ENCODE results near the gene PRAF2.

PRAF2 gene

DNA sequence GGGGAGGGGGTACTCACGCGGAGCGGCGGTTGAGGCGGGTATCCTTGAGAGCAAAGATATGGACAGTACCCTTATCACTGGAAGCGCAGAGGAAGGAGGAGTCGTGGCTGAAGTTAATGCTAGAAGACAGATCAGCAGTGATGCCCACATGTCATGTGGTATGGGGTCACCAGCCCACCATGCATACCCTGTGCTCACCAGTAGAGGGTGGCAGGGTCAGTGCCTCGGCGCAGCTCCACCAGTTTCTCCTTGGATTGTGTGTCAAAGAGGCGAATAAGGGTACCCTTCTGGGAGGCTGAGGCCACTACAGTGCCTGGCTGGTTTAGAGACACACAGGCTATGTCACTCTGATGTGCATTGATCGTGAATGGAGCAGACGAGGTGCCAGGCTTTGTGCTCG lies 1.5 kb upstream of the PRAF2 start:
- in situ Hi-C loops (cut with HindIII; ENCODE audit: low sequenced_read_pairs), result no loop called here

DNA sequence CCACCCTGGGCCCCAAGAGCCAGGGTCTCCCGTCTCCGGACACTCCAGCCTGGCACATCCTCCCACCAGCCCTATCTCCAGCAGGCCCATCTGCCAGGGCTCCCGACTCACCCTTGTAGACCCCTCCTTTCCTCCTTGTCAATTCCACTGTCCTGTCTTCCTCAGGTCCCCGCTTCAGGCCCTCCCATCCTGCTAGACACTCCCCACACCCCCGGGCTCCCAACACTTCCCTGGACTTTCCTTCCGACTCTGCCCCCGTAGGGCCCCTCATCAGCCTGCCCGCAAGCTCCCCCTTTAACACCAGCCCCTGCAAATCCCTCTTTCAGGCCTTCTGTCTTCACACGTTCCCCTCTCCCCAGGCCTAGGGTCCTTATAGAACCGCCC lies 1.1 kb downstream of the PRAF2 start:
- in situ Hi-C loops (cut with HindIII; ENCODE audit: low sequenced_read_pairs), result no loop called here

DNA sequence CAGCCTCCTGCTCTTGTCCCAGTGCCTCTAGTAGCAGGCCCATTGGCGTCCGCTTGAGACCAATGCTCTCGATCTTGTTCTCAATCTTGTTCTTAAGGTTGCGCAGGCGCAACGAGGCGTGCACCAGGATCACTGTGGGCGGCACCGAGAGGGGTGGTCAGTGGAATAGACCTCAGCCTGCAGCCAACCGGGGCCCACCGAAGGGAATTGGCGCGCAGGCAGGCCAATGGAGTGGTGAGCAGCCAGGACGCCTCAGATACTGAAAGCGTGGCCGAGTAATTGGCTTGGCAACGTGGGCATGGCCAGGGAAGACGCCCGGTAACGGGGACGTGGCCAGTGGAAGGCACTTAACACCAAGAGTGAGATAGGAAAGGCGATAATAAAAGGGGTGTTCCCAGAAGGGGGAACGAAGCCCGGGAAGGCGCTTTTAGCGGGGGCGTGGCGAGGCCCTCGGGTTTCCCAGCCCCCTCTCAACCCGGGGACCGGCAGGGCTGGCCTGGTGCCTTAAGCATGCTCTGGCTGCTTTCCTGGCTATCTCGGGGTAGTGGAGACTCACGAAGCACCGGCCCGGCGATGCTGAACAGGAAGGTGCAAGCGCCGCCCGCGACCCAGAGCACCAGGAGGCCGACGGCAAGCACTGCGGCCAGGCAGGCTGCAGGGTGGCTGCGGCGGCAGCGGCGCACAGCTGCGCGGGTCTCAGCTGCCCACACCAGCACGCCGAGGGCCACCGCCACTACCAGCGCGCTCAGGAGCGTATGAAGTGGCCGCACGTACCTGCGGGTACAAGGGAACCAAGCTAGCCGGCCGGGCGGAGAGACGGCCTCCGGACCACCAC lies 1.7 kb downstream of the PRAF2 start:
- in situ Hi-C loops (cut with HindIII; ENCODE audit: low sequenced_read_pairs), result no loop called here

DNA sequence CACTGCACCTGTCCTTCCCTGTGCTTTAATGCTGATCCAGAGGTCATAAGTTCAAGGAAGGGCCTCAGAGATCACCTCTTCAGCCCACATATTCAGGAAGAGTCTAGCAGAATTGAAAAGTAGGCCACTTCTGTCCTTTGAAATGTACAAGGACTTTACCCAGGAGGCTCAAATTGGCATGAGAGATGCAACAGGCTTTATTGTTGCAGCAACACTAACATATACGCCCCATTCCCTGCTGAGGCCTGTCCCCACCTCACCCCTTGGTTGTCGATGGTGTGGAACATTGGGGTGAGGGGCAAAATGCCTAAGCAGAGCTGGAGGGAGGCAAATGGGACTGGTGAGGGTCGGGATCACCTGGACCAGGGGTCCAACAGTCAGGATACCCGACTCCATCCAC lies 2.8 kb downstream of the PRAF2 start:
- in situ Hi-C loops (cut with HindIII; ENCODE audit: low sequenced_read_pairs), result no loop called here

DNA sequence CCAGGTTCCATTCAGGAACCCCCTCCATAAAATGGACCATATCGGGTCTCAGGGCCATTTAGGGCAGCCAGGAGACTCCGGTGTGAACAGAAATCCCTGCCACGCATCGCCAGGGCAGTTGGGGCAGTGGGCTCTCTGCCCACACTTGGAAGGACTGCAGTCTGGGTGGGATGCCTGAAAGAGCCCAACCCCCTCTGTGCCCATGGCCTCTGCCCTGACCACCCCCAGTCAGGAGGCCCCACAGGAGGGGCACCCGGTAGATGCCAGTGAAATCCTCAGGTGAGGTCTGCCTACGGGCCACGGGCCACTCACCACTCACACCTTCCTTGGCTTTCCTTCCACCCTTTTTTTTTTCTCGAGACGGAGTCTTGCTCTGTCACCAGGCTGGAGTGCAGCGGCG lies 4.8 kb downstream of the PRAF2 start:
- in situ Hi-C loops (cut with HindIII; ENCODE audit: low sequenced_read_pairs), result no loop called here

DNA sequence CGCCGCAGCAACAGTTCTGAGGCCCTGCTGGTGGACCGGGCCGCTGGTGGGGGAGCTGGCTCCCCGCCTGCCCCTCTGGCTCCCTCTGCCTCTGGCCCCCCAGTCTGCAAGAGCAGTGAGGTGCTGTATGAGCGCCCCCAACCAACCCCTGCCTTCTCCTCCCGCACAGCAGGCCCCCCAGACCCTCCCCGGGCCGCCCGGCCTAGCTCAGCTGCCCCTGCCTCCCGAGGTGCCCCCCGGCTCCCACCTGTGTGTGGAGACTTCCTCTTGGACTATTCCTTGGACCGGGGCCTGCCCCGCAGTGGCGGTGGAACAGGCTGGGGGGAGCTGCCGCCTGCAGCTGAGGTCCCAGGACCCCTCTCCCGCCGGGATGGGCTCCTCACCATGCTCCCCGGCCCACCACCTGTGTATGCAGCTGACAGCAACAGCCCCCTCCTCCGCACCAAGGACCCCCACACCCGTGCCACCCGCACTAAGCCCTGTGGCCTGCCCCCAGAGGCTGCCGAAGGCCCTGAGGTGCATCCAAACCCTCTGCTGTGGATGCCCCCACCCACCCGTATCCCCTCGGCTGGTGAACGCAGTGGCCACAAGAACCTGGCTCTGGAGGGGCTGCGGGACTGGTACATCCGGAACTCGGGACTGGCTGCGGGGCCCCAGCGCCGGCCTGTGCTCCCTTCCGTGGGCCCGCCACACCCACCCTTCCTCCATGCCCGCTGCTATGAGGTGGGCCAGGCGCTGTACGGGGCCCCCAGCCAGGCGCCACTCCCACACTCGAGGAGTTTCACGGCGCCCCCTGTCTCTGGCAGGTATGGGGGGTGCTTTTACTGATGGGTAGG lies 6.3 kb downstream of the PRAF2 start:
- in situ Hi-C loops (cut with HindIII; ENCODE audit: low sequenced_read_pairs), result no loop called here

DNA sequence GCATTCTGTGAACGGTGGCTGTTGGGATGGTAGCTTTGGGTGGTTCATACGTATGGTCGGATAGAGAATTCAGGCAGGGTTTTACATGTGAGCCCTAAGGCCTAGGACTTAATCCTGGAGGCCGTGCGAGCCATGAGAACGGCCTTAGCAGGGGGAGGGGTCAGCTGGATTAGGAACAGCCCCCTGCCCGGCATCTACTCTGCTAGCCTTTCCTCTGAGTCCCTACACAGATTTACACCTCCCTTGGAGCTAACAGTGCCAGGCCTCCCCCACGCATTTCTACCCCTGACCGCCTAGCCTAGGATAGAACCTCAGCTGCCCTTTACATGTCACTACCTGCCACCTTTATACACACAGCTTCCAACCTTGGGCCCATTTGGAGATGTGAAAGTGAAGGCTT lies 7.1 kb downstream of the PRAF2 start:
- in situ Hi-C loops (cut with HindIII; ENCODE audit: low sequenced_read_pairs), result no loop called here

DNA sequence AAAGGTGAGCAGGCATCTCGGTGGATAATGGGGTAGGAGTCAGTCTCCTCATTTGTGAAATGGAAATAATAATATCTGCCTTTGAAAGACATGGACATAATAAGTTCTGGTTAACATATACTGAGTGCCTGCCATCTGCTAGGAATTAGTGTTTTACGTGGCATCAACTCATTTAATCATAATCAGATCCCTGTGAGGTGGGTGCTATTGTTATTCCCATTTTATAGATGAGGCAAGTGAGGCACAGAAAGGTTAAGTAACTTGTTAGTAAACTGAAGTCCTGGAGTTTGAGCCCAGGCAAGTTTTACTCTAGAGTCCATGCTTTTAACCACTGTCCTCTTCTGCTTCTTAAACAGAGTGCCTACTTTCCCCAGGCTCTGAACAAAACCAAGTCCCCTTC lies 7.5 kb downstream of the PRAF2 start:
- in situ Hi-C loops (cut with HindIII; ENCODE audit: low sequenced_read_pairs), result no loop called here

DNA sequence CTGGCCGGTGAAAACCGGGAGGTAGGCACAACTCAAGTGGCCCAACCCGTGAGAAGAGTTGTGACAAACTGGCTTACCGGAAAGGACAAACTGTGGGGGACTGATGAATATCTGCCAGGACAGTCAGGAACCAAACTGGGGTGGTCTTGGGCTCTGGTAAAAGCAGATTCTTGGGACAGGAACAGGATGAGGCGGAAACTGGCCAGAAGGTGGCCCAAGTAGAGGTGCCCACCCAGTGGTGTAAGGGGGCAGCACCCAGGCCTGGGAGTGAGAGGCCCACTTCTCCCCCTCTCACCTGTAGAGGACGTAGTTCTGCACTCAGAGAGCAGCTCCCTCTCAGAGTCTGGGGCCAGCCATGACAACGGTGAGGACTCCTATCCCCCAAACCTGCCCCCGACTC lies 9.1 kb downstream of the PRAF2 start:
- in situ Hi-C loops (cut with HindIII; ENCODE audit: low sequenced_read_pairs), result no loop called here

DNA sequence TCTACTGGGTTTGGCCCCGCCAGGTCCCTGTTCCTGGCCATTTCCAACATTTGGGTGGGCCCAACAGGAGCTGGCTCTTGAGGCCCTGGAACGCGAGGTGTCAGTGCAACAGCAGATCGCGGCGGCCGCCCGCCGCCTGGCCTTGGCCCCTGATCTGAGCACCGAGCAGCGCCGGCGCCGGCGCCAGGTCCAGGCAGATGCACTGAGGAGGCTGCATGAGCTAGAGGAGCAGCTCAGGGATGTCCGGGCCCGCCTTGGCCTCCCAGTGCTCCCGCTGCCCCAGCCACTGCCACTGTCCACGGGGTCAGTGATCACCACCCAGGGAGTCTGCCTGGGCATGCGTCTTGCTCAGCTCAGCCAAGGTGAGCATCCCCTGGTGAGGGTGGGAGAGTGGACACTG lies 9.5 kb downstream of the PRAF2 start:
- in situ Hi-C loops (cut with HindIII; ENCODE audit: low sequenced_read_pairs), result no loop called here

DNA sequence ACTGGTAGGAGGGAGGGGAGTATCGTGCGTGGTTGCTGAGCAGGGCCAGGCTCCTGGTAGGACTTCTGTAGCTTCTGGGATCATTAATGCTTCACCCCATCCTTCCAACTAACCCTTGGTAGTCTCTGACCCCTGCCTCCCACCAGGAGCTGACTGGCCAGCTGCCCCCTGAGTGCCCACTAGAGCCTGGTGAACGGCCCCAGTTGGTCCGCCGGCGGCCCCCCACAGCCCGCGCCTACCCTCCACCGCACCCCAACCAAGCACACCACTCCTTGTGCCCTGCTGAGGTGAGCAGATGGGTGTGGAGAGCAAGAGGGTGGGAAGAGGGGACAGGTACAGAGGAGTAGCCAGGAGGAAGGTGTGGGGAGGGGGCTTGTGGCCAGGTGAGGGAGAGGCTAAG lies 10.1 kb downstream of the PRAF2 start:
- in situ Hi-C loops (cut with HindIII; ENCODE audit: low sequenced_read_pairs), result no loop called here

DNA sequence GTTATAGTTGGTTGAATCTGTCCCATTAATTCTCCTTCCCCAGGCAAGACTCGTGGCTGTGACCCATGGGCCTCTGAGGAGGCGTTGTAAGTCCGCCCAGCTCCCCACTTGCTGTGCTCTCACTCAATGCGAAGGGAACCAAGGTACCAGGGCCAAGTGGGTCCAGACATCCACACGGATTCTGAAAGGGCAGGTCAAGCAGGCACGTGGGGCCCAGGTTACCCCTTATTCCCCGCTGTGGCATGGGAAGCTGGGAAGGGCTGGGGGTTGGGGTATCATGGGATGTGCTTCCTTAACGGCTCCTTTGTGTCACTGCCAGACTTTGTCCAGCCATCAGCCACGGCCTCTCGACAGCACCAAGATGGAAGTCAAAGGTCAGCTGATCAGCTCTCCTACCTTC lies 11.9 kb downstream of the PRAF2 start:
- in situ Hi-C loops (cut with HindIII; ENCODE audit: low sequenced_read_pairs), result no loop called here

DNA sequence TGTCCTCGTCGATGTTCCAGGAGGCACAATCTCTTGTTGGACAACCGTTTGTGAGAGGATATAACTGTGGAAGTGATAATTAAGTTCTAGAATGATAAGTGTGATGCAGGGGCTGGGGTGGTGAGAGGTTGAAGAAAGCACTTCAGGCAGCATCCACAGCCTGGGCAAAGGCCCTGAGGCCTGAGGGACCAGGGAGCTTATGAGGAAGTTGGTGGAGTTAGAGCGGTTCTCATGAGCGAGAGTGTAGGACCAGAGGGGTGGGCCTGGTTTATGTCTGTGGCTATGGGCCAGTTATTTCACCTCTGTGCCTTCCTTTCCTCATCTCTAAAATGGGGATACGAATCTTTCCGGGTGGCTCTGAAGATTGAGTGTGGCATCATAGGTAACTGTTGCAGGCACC lies 12.3 kb downstream of the PRAF2 start:
- in situ Hi-C loops (cut with HindIII; ENCODE audit: low sequenced_read_pairs), result no loop called here

DNA sequence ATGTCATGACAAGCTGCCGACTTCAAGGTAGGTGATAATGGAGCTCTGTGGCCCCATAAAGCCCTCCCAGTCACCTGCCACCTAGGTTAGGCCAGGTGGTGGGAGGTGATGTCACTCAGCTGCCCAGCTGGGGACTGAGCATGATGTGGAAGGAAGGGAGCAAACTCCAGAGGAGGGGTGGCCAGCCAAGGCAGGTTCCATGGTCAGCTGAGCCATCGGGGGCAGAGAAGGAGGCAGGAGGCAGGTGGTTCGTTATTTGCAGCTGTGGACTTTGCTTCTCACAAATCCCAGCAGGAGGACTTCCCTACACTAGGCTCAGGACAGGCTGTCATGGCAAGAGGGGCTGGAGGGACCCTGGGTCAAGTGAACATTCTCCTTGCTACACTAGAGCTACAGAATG lies 12.9 kb downstream of the PRAF2 start:
- in situ Hi-C loops (cut with HindIII; ENCODE audit: low sequenced_read_pairs), result no loop called here

DNA sequence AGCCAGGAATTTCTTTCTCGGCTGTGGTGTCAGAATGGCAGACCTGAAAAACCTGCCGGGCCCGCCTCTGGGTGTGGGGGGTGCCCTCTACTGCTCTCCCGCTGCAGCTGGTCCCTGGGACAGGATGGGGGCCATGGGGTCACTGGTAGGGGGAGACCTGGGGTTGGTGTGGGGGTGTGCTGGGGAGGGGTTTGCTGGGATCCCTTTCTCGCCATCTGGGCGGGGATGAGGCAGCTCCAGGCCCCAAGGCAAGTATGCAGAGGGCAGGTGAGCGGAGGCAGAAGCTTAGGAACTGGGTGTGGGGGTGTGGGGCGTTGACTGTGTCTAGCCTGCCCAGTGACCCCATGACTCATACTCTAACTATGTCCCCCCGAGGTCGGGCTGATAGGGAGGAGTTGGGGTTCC lies 14.1 kb downstream of the PRAF2 start:
- in situ Hi-C loops (cut with HindIII; ENCODE audit: low sequenced_read_pairs), result no loop called here

DNA sequence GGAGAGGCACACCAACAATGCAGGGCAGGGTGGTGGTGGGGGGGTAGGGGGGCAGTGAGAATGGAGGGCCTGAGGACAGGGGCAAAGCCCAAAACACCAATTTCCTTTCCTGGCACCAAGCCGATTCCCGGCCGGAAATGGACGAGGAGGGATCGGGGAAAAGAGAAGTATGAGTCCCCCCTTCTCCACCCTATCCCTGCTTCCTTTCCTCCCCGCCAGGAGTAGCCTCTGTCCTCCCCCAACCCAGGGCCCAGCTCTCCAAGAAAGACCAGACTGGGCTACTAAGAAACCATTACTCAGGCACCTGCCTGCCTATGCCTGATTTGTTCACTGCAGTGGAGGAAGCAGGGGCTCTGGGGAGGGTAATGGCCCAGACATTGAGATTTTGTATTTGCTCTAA lies 14.6 kb downstream of the PRAF2 start:
- in situ Hi-C loops (cut with HindIII; ENCODE audit: low sequenced_read_pairs), result no loop called here

DNA sequence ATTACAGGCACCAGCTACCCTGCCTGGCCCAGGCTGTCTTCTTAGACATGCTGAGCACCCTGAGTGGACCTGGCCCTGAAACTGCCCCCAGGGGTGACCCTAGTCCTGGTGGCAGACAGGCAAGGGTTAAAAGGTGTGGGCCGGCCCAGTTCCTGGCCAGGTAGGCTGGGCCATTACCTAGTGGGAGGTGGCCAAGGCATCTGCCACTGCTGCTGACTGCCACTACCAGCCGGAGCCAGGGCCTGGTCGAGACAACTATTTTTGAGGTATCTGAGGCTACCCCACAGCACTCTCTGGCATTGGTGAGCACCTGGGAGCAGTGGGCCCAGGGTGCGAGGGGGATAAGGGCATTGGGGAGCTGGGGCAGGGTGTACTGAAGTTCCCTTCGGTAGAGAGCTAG lies 15.0 kb downstream of the PRAF2 start, which contains the start of gene CCDC120:
Gene CCDC120, plus strand, starts transcription at position 206 of the 400 bp plus-strand sequence. CDS start 3,043 bp downstream, outside the sequence.
- in situ Hi-C loops (cut with HindIII; ENCODE audit: low sequenced_read_pairs), result no loop called here

DNA sequence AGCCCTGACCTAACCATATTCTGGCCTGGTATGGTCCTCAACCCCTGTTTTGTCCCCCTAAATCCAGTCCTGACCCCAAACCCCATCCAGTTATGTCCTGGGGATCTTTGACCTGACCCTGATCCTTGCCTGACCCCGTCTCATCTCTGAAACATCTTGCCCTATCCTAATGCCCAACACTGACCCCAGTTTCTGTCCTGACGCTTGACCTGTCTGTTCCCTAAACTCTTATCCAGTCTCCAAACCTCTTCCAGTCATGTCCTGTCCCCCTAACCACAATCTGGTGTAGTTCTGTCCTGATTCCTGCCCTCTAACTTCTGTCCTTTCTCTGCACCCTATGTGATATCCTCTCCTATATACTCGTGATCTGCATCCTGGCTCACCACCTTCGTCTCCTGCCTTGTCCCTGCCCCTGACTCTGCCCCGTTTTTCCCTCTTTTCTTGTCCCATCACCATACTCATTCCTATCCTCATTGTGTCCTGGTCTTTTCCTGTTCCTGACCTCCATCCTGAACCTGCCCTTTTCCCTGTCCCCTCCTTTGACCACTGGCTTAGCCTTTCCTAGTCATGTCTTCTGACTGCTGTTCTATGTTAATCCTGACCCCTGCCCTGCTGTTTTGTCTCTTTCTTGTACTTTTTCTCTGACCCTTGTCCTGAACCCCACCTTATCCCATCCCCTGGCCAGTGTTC lies 19.6 kb downstream of the PRAF2 start:
- in situ Hi-C loops (cut with HindIII; ENCODE audit: low sequenced_read_pairs), result no loop called here

DNA sequence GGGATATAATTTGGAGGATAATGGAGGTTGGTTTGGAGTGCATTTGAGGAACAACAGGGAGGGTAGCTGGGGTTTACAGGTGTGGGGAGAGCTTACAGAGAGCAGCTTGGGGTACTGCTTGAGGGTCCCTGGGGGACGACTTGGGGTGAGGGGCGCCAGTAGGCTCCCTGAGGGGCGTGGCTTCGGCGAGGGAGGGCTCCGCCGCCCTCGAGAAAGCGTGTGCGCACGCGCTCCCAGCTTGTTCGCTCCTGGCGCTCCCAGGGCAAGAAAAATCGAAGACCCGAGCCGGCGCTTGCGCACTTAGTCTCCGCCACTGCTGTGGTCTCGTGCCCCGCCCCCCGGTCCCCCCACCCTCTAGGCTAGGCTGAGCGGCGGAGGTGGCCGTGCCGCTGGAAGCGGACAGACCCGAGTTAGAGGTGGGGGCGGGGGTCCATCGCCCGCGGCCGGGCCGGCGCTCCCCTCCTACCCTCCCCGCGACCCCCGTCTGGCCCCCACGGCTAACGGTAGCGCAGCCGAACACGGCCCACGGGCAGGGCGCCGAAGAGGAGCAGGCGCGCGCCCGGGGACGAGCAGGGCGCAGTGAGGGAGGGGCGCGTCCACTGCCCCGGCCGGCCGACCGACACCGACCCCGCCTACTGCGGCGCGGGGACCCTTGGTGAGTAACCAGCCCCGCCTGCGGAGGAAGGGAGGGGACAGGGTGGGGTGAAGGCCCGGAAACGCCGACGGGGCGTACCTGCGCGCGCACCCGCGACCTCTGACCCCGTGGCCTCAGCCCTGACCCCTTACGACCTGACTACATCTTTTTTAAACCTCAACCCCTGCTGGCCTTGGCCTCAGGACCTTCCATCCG lies 20.4 kb downstream of the PRAF2 start:
- in situ Hi-C loops (cut with HindIII; ENCODE audit: low sequenced_read_pairs), result no loop called here

DNA sequence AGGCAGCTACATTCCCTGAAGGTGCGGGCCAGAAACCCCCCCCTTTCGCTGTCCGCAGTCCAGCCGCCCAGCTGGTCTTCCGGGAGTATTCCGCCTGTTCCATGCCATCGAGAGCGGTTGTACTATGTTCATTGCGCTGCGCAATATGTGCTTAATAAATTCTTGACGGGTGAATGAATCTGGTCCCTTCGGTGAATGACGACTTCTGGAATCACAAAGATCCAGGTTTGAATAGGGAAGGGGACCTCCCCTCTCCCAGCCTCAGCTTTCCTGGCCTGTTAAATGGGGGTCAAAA lies 29.9 kb downstream of the PRAF2 start:
- in situ Hi-C loops (cut with HindIII; ENCODE audit: low sequenced_read_pairs), result no loop called here
